Upper lobe of left lung (tissue), 4 donors: Measurements from ENCODE around the gene SAXO1.

Experiments used
- CTCF ChIP-seq, 6 experiments: fragments of 450-650 bp in 4 of 6; fragments of 200-600 bp in 2 of 6; sonication (generic) in 2 of 6; IDR thresholded peaks; one replicate each; pipeline ENCODE4 v1.5.1; 2016 to 2019; ENCODE audit warnings: antibody characterized with exemption in 6 of 6
- EP300 ChIP-seq, 4 donors: sonication (generic); formaldehyde crosslinking; IDR thresholded peaks; one replicate each; pipeline ENCODE4 v1.5.1; 2017; ENCODE audit warnings: antibody characterized with exemption in 4 of 4, control low read depth in 2 of 4

GRCh38 chr9:18911714-18912342 lies 121.2 kb downstream of the SAXO1 start:
- no peak for TF ChIP-seq CTCF (IDR thresholded peaks at IDR 0.05)
- TF ChIP-seq EP300 (IDR thresholded peaks at IDR 0.05), result no peak
